ENCODE data around the gene ABAT.

ABAT gene

GRCh38 chr16:8655184-8655717, 19.2 kb upstream of the ABAT start:
- Histone ChIP-seq H3K36me3 (ENCODE audit: insufficient read depth, low read length) (no peaks in the 10 kb centered on the region), H3K9me3 (ENCODE audit: low read length) (no peaks in the 10 kb centered on the region), H3K27ac (ENCODE audit: low read depth, low read length) (no peak overlapping the region), H3K27me3 (ENCODE audit: control insufficient read depth in 1 of 2, insufficient read depth in 2 of 2, low read length in 2 of 2) (no peaks in the 10 kb centered on the region), H3K9ac (ENCODE audit: low read length) (no peak overlapping the region), H3K4me1 (ENCODE audit: insufficient read depth, low read length) (no peaks in the 10 kb centered on the region), H3K4me3 (ENCODE audit: low read depth in 1 of 2, low read length in 2 of 2) (no peak overlapping the region)

GRCh38 chr16:8656376-8656775, 18.0 kb upstream of the ABAT start:
- no peaks in the 10 kb centered on the region for H3K4me1 ChIP-seq (ENCODE audit: insufficient read depth, low read length)
- H3K9ac ChIP-seq (ENCODE audit: low read length): no peak overlapping the region
- H3K4me3 ChIP-seq (ENCODE audit: low read depth in 1 of 2, low read length in 2 of 2): no peak overlapping the region
- no peaks in the 10 kb centered on the region for H3K9me3 ChIP-seq (ENCODE audit: low read length)
- no peak overlapping the region for H3K27ac ChIP-seq (ENCODE audit: low read depth, low read length)
- H3K27me3 ChIP-seq (ENCODE audit: control insufficient read depth in 1 of 2, insufficient read depth in 2 of 2, low read length in 2 of 2): no peaks in the 10 kb centered on the region
- H3K36me3 ChIP-seq (ENCODE audit: insufficient read depth, low read length): no peaks in the 10 kb centered on the region

- Histone ChIP-seq H3K4me3 (ENCODE audit: low read depth in 1 of 2, low read length in 2 of 2) (no peak overlapping the region), H3K9me3 (ENCODE audit: low read length) (no peaks in the 10 kb centered on the region), H3K4me1 (ENCODE audit: insufficient read depth, low read length) (no peaks in the 10 kb centered on the region), H3K27me3 (ENCODE audit: control insufficient read depth in 1 of 2, insufficient read depth in 2 of 2, low read length in 2 of 2) (no peaks in the 10 kb centered on the region), H3K9ac (ENCODE audit: low read length) (no peak overlapping the region), H3K27ac (ENCODE audit: low read depth, low read length) (no peak overlapping the region), H3K36me3 (ENCODE audit: insufficient read depth, low read length) (peaks cover 26% of the 10 kb centered on the region)
Observed at GRCh38 chr16:8660841-8661301, 13.5 kb upstream of the ABAT start.

- Histone ChIP-seq H3K9ac (ENCODE audit: low read length) (no peak overlapping the region), H3K4me3 (ENCODE audit: low read depth in 1 of 2, low read length in 2 of 2) (no peak overlapping the region), H3K27ac (ENCODE audit: low read depth, low read length) (no peak overlapping the region), H3K36me3 (ENCODE audit: insufficient read depth, low read length) (peaks cover 33% of the 10 kb centered on the region), H3K9me3 (ENCODE audit: low read length) (no peaks in the 10 kb centered on the region), H3K27me3 (ENCODE audit: control insufficient read depth in 1 of 2, insufficient read depth in 2 of 2, low read length in 2 of 2) (no peaks in the 10 kb centered on the region), H3K4me1 (ENCODE audit: insufficient read depth, low read length) (no peaks in the 10 kb centered on the region)
Observed at GRCh38 chr16:8661703-8662102, 12.7 kb upstream of the ABAT start.

- Histone ChIP-seq H3K4me1 (ENCODE audit: insufficient read depth, low read length) (no peaks in the 10 kb centered on the region), H3K27ac (ENCODE audit: low read depth, low read length) (no peak overlapping the region), H3K27me3 (ENCODE audit: control insufficient read depth in 1 of 2, insufficient read depth in 2 of 2, low read length in 2 of 2) (no peaks in the 10 kb centered on the region), H3K9me3 (ENCODE audit: low read length) (no peaks in the 10 kb centered on the region), H3K4me3 (ENCODE audit: low read depth in 1 of 2, low read length in 2 of 2) (no peak overlapping the region), H3K9ac (ENCODE audit: low read length) (no peak overlapping the region), H3K36me3 (ENCODE audit: insufficient read depth, low read length) (peaks cover 33% of the 10 kb centered on the region)
Observed at GRCh38 chr16:8663192-8664089, 11.0 kb upstream of the ABAT start.

- H3K4me1 ChIP-seq (ENCODE audit: insufficient read depth, low read length): no peaks in the 10 kb centered on the region
- peaks cover 33% of the 10 kb centered on the region for H3K36me3 ChIP-seq (ENCODE audit: insufficient read depth, low read length)
- no peak overlapping the region for H3K4me3 ChIP-seq (ENCODE audit: low read depth in 1 of 2, low read length in 2 of 2)
- H3K9me3 ChIP-seq (ENCODE audit: low read length): no peaks in the 10 kb centered on the region
- no peak overlapping the region for H3K9ac ChIP-seq (ENCODE audit: low read length)
- no peaks in the 10 kb centered on the region for H3K27me3 ChIP-seq (ENCODE audit: control insufficient read depth in 1 of 2, insufficient read depth in 2 of 2, low read length in 2 of 2)
- H3K27ac ChIP-seq (ENCODE audit: low read depth, low read length): no peak overlapping the region
Observed at GRCh38 chr16:8665529-8665928, 8.9 kb upstream of the ABAT start.

- H3K27ac ChIP-seq (ENCODE audit: low read depth, low read length): no peak overlapping the region
- no peak overlapping the region for H3K4me3 ChIP-seq (ENCODE audit: low read depth in 1 of 2, low read length in 2 of 2)
- H3K9me3 ChIP-seq (ENCODE audit: low read length): no peaks in the 10 kb centered on the region
- no peaks in the 10 kb centered on the region for H3K4me1 ChIP-seq (ENCODE audit: insufficient read depth, low read length)
- peaks cover 33% of the 10 kb centered on the region for H3K36me3 ChIP-seq (ENCODE audit: insufficient read depth, low read length)
- no peak overlapping the region for H3K9ac ChIP-seq (ENCODE audit: low read length)
- no peaks in the 10 kb centered on the region for H3K27me3 ChIP-seq (ENCODE audit: control insufficient read depth in 1 of 2, insufficient read depth in 2 of 2, low read length in 2 of 2)
Observed at GRCh38 chr16:8667492-8667891, 6.9 kb upstream of the ABAT start.

- H3K4me1 ChIP-seq (ENCODE audit: insufficient read depth, low read length): no peaks in the 10 kb centered on the region
- H3K36me3 ChIP-seq (ENCODE audit: insufficient read depth, low read length): peaks cover 33% of the 10 kb centered on the region
- no peak overlapping the region for H3K4me3 ChIP-seq (ENCODE audit: low read depth in 1 of 2, low read length in 2 of 2)
- no peaks in the 10 kb centered on the region for H3K9me3 ChIP-seq (ENCODE audit: low read length)
- H3K27me3 ChIP-seq (ENCODE audit: control insufficient read depth in 1 of 2, insufficient read depth in 2 of 2, low read length in 2 of 2): no peaks in the 10 kb centered on the region
- no peak overlapping the region for H3K27ac ChIP-seq (ENCODE audit: low read depth, low read length)
- H3K9ac ChIP-seq (ENCODE audit: low read length): no peak overlapping the region
Observed at GRCh38 chr16:8668113-8668512, 6.3 kb upstream of the ABAT start.

GRCh38 chr16:8669481-8669880, 4.9 kb upstream of the ABAT start:
- H3K27me3 ChIP-seq (ENCODE audit: control insufficient read depth in 1 of 2, insufficient read depth in 2 of 2, low read length in 2 of 2): no peaks in the 10 kb centered on the region
- H3K36me3 ChIP-seq (ENCODE audit: insufficient read depth, low read length): peaks cover 21% of the 10 kb centered on the region
- H3K27ac ChIP-seq (ENCODE audit: low read depth, low read length): no peak overlapping the region
- H3K4me1 ChIP-seq (ENCODE audit: insufficient read depth, low read length): no peaks in the 10 kb centered on the region
- H3K9me3 ChIP-seq (ENCODE audit: low read length): no peaks in the 10 kb centered on the region
- H3K9ac ChIP-seq (ENCODE audit: low read length): no peak overlapping the region
- H3K4me3 ChIP-seq (ENCODE audit: low read depth in 1 of 2, low read length in 2 of 2): no peak overlapping the region

- Histone ChIP-seq H3K4me3 (ENCODE audit: low read depth in 1 of 2, low read length in 2 of 2) (no peak overlapping the region), H3K36me3 (ENCODE audit: insufficient read depth, low read length) (peaks cover 15% of the 10 kb centered on the region), H3K4me1 (ENCODE audit: insufficient read depth, low read length) (peaks cover 5% of the 10 kb centered on the region), H3K9ac (ENCODE audit: low read length) (no peak overlapping the region), H3K27me3 (ENCODE audit: control insufficient read depth in 1 of 2, insufficient read depth in 2 of 2, low read length in 2 of 2) (no peaks in the 10 kb centered on the region), H3K9me3 (ENCODE audit: low read length) (no peaks in the 10 kb centered on the region), H3K27ac (ENCODE audit: low read depth, low read length) (no peak overlapping the region)
Observed at GRCh38 chr16:8670014-8670560, 4.3 kb upstream of the ABAT start.

- Histone ChIP-seq H3K9ac (ENCODE audit: low read length) (no peak overlapping the region), H3K4me3 (ENCODE audit: low read depth in 1 of 2, low read length in 2 of 2) (peak overlapping the region in 1 of 2 donors; percentile 50), H3K4me1 (ENCODE audit: insufficient read depth, low read length) (peaks cover 11% of the 10 kb centered on the region), H3K27me3 (ENCODE audit: control insufficient read depth in 1 of 2, insufficient read depth in 2 of 2, low read length in 2 of 2) (no peaks in the 10 kb centered on the region), H3K36me3 (ENCODE audit: insufficient read depth, low read length) (no peaks in the 10 kb centered on the region), H3K9me3 (ENCODE audit: low read length) (no peaks in the 10 kb centered on the region), H3K27ac (ENCODE audit: low read depth, low read length) (no peak overlapping the region)
Observed at GRCh38 chr16:8673611-8674412, 605 bp upstream of the ABAT start.
